NCI-H82 treated with DMSO at 0.1 percent for 48 hours (cell line): Measurements from ENCODE around the gene POU2F3.

ENCODE experiments used
- DNase-seq: peaks from one replicate; lab custom pipeline; 2025; ENCODE audit not compliant: unreplicated experiment; lab: John Stamatoyannopoulos, UW

The POU2F3 gene

GRCh38 chr11:120281143-120281795 lies 41.3 kb downstream of the POU2F3 start:
- no peak for DNase-seq

GRCh38 chr11:120283124-120283523 lies 43.2 kb downstream of the POU2F3 start:
- no peak for DNase-seq

GRCh38 chr11:120284272-120284671 lies 44.3 kb downstream of the POU2F3 start:
- DNase-seq = no peak

- DNase-seq = no peak
Observed at GRCh38 chr11:120285256-120285655, 45.3 kb downstream of the POU2F3 start.

GRCh38 chr11:120288021-120288420 lies 48.1 kb downstream of the POU2F3 start:
- no peak for DNase-seq

- no peak for DNase-seq
Observed at GRCh38 chr11:120289426-120289825, 49.5 kb downstream of the POU2F3 start.

- DNase-seq = no peak
Observed at GRCh38 chr11:120290956-120291355, 51.0 kb downstream of the POU2F3 start.

GRCh38 chr11:120293038-120293800 lies 53.3 kb downstream of the POU2F3 start:
- no peak for DNase-seq

- DNase-seq = no peak
Observed at GRCh38 chr11:120294096-120294495, 54.2 kb downstream of the POU2F3 start.

GRCh38 chr11:120295099-120295498 lies 55.2 kb downstream of the POU2F3 start:
- DNase-seq = no peak

GRCh38 chr11:120296554-120296953 lies 56.6 kb downstream of the POU2F3 start:
- DNase-seq = no peak

- DNase-seq = no peak
Observed at GRCh38 chr11:120298461-120298860, 58.5 kb downstream of the POU2F3 start.

- no peak for DNase-seq
Observed at GRCh38 chr11:120302001-120302805, 62.3 kb downstream of the POU2F3 start.

- peak; percentile 50 for DNase-seq
Observed at GRCh38 chr11:120303004-120303637, 63.2 kb downstream of the POU2F3 start.

- no peak for DNase-seq
Observed at GRCh38 chr11:120304526-120304925, 64.6 kb downstream of the POU2F3 start.

GRCh38 chr11:120305286-120305685 lies 65.3 kb downstream of the POU2F3 start:
- no peak for DNase-seq

- DNase-seq = no peak
Observed at GRCh38 chr11:120306519-120307242, 66.7 kb downstream of the POU2F3 start.

- DNase-seq = no peak
Observed at GRCh38 chr11:120307476-120307875, 67.5 kb downstream of the POU2F3 start.

- DNase-seq = no peak
Observed at GRCh38 chr11:120308081-120308480, 68.1 kb downstream of the POU2F3 start.

GRCh38 chr11:120310870-120311269 lies 70.9 kb downstream of the POU2F3 start:
- no peak for DNase-seq

- DNase-seq = no peak
Observed at GRCh38 chr11:120314861-120315260, 74.9 kb downstream of the POU2F3 start.
